A549 (cell line): ENCODE results near the gene GDF7. TPM values are rescaled to one million over a fixed set of nuclear protein-coding genes. Genes with fewer than 3 reads are reported as not detected.
"Not testable (repeated sequence)": the region's sequence is repeated elsewhere in the genome, so short reads cannot be mapped to it uniquely, and the experiment has no call there.

Source experiments
- ATAC-seq, 2 experiments: fragments of 200-7000 bp in 1 of 2; fragments of >200 bp in 1 of 2; cut with Nextera tagmentation in 1 of 2; cut with Tn5 transposase in 1 of 2; 3 replicates each; pipeline versions ENCODE4 v1.8.0 to v1.9.1; 2018 to 2020; ENCODE audit warnings: mild to moderate bottlenecking in 1 of 2, moderate library complexity in 1 of 2
- CTCF ChIA-PET: fragments of 300-600 bp; sonication (Branson Sonifier 250); formaldehyde crosslinking; extraction: SDS; loops from one replicate; lab custom pipeline; 2021; ENCODE audit warnings: antibody characterized with exemption, inconsistent platforms; lab: Yijun Ruan, JAX
- POLR2A ChIA-PET: fragments of 350-600 bp; formaldehyde crosslinking; extraction: SDS; loops from one replicate; lab custom pipeline; 2021; ENCODE audit warnings: antibody characterized with exemption, inconsistent platforms; lab: Yijun Ruan, JAX
- DNase-seq, 2 experiments: peaks; one replicate each; pipeline versions ENCODE4 v3.0.0 to v3.0.0-alpha.2; 2011 to 2016; ENCODE audit warnings: low read depth in 1 of 2, low spot score in 1 of 2
- FAIRE-seq: peaks from 2 replicates; lab custom pipeline; 2011; peaks lifted over from hg19 to GRCh38; lab: Jason Lieb, UNC
- H3K27ac ChIP-seq, 2 experiments: fragments of >200 bp; sonication (Bioruptor Twin); formaldehyde crosslinking; 3 replicates each; pipeline ENCODE4 v1.5.1; 2016 to 2017
- H3K4me1 ChIP-seq: fragments of >200 bp; sonication (Bioruptor Twin); formaldehyde crosslinking; 3 replicates; pipeline ENCODE4 v1.6.1; 2016
- H3K4me2 ChIP-seq: fragments of >200 bp; sonication (Bioruptor Twin); formaldehyde crosslinking; 3 replicates; pipeline ENCODE4 v1.6.1; 2016
- H3K4me3 ChIP-seq: fragments of >200 bp; sonication (Bioruptor Twin); formaldehyde crosslinking; 3 replicates; pipeline ENCODE4 v1.5.1; 2016
- H3K9me3 ChIP-seq: fragments of >200 bp; sonication (Bioruptor Twin); formaldehyde crosslinking; 3 replicates; pipeline ENCODE4 v1.6.1; 2016
- CEBPB ChIP-seq, 2 experiments: fragments of >200 bp in 1 of 2; sonication (Bioruptor Twin) in 1 of 2; formaldehyde crosslinking in 1 of 2; IDR thresholded peaks; 2 replicates each; pipeline ENCODE4 v1.6.1; 2012 to 2016
- CHD4 ChIP-seq: fragments of 200-600 bp; sonication (generic); IDR thresholded peaks from 2 replicates; pipeline ENCODE4 v1.6.1; 2016; ENCODE audit warnings: antibody characterized with exemption, mild to moderate bottlenecking, borderline replicate concordance
- CTCF ChIP-seq: fragments of >200 bp; sonication (Bioruptor Twin); formaldehyde crosslinking; IDR thresholded peaks from 3 replicates; pipeline ENCODE4 v1.5.1; 2016
- EHF ChIP-seq: fragments of 250-450 bp; sonication (Bioruptor Pico); IDR thresholded peaks from 2 replicates; pipeline ENCODE4 v1.5.0; 2020; ENCODE audit warnings: mild to moderate bottlenecking
- EHMT2 ChIP-seq: fragments of 200-600 bp; sonication (generic); IDR thresholded peaks from 2 replicates; pipeline ENCODE4 v1.6.1; 2016; ENCODE audit warnings: antibody characterized with exemption, low read depth, mild to moderate bottlenecking, moderate library complexity
- ESRRA ChIP-seq: fragments of 150-350 bp; IDR thresholded peaks from 2 replicates; pipeline ENCODE4 v1.6.1; 2014; ENCODE audit warnings: mild to moderate bottlenecking, low read length, borderline replicate concordance
- FOSB ChIP-seq: fragments of 250-450 bp; sonication (Bioruptor Pico); IDR thresholded peaks from 2 replicates; pipeline ENCODE4 v1.5.0; 2020; ENCODE audit warnings: mild to moderate bottlenecking, moderate library complexity
- GATA3 ChIP-seq: IDR thresholded peaks from 2 replicates; pipeline ENCODE4 v1.6.1; 2012; ENCODE audit warnings: borderline replicate concordance
- HDAC2 ChIP-seq: fragments of 200-600 bp; sonication (generic); IDR thresholded peaks from 2 replicates; pipeline ENCODE4 v1.6.1; 2016
- HOXB5 ChIP-seq: fragments of 250-450 bp; sonication (Bioruptor Pico); IDR thresholded peaks from 2 replicates; pipeline ENCODE4 v1.5.0; 2020; ENCODE audit warnings: mild to moderate bottlenecking, moderate library complexity
- MAFK ChIP-seq: fragments of 450-650 bp; IDR thresholded peaks from 2 replicates; pipeline ENCODE4 v1.6.1; 2014; ENCODE audit not compliant: partially characterized antibody
- NPAS2 ChIP-seq: fragments of 250-450 bp; sonication (Bioruptor Pico); IDR thresholded peaks from 2 replicates; pipeline ENCODE4 v1.8.0; 2022; ENCODE audit warnings: mild to moderate bottlenecking, moderate library complexity, borderline replicate concordance
- NR3C1 ChIP-seq: fragments of >200 bp; sonication (Bioruptor Twin); formaldehyde crosslinking; IDR thresholded peaks from 3 replicates; pipeline ENCODE4 v1.6.1; 2017
- RARB ChIP-seq: fragments of 250-450 bp; sonication (Bioruptor Pico); IDR thresholded peaks from 2 replicates; pipeline ENCODE4 v1.8.0; 2021; ENCODE audit warnings: mild to moderate bottlenecking, moderate library complexity
- REST ChIP-seq: fragments of 200-600 bp; sonication (generic); IDR thresholded peaks from 2 replicates; pipeline ENCODE4 v1.6.1; 2016; ENCODE audit warnings: antibody characterized with exemption, mild to moderate bottlenecking, moderate library complexity
- USF2 ChIP-seq: fragments of 450-650 bp; IDR thresholded peaks from 2 replicates; pipeline ENCODE4 v1.6.1; 2014; ENCODE audit warnings: antibody characterized with exemption
- ZFP36 ChIP-seq: fragments of 450-650 bp; IDR thresholded peaks from 2 replicates; pipeline ENCODE4 v1.6.1; 2014; ENCODE audit warnings: borderline replicate concordance; ENCODE audit not compliant: partially characterized antibody
- ZNF302 ChIP-seq: fragments of 250-450 bp; sonication (Bioruptor Pico); IDR thresholded peaks from 2 replicates; pipeline ENCODE4 v1.9.0; 2021; ENCODE audit warnings: inconsistent platforms, mild to moderate bottlenecking, moderate library complexity
- WGBS: methylation state at CpG from one replicate; pipeline ENCODE4 v1.1.6; 2017; ENCODE audit errors: missing lambda C conversion rate; 5-methylcytosine and 5-hydroxymethylcytosine counted together
- polyA plus RNA-seq, 4 experiments: library from polyadenylated mRNA; depleted of rRNA in 3 of 4; stranded (reverse); fragments of >200 nt; fragmentation: RNase III in 1 of 4; extraction: RNeasy Plus Mini Kit Qiagen cat#74134 plus additional on column Dnase treatment in 1 of 4; gene quantifications; 2 replicates in 3 of 4; 3 replicates in 1 of 4; pipeline ENCODE4 v1.2.3, GENCODE V29; 2011 to 2017

Gene GDF7
- polyA plus RNA-seq, 2 of the 4 experiments (the other 2 are of a cell fraction), result 0.03 to 0.05 TPM

- H3K4me2 ChIP-seq, result no peak overlapping the region
- ChIA-PET POLR2A (no interaction called here), CTCF (interaction anchor here (0.9 to 2.8 kb wide), 4 partner anchors 18 to 256 kb away, joined by 3 to 10 read pairs (median 4); no protein-coding TSS in a partner anchor)
- H3K27ac ChIP-seq, result no peak overlapping the region
- WGBS, result 76% methylated on average over 3 of the region's 3 CpGs
- no peak for DNase-seq
- no peaks in the 10 kb centered on the region for H3K9me3 ChIP-seq
- H3K4me3 ChIP-seq, result no peak overlapping the region
- no peaks in the 10 kb centered on the region for H3K4me1 ChIP-seq
- no peak for ATAC-seq
- TF ChIP-seq ESRRA (no peak), NPAS2 (no peak), ZNF302 (no peak)
- no peak for FAIRE-seq
Observed at GRCh38 chr2:20706786-20707185, 39.8 kb downstream of the GDF7 start.

- no peaks in the 10 kb centered on the region for H3K9me3 ChIP-seq
- TF ChIP-seq REST (no peak), HDAC2 (no peak), NR3C1 (no peak), CEBPB (IDR thresholded peaks at IDR 0.05) (no peak), USF2 (no peak), GATA3 (no peak), EHMT2 (no peak), CHD4 (no peak), FOSB (CRISPR knock-in tag) (no peak), RARB (no peak), EHF (no peak), CTCF (no peak), HOXB5 (CRISPR knock-in tag) (no peak), ZFP36 (no peak), MAFK (no peak)
- POLR2A ChIA-PET, result no interaction called here
- no peak overlapping the region for H3K4me3 ChIP-seq
- no peak overlapping the region for H3K4me2 ChIP-seq
- H3K4me1 ChIP-seq, result no peaks in the 10 kb centered on the region
- no peak for DNase-seq
- FAIRE-seq, result no peak
- WGBS, result 93% methylated on average over 4 of the region's 4 CpGs
- CTCF ChIA-PET, result interaction anchor here (0.9 to 2.8 kb wide), 5 partner anchors 18 to 255 kb away, joined by 3 to 10 read pairs (median 4); no protein-coding TSS in a partner anchor
- no peak for ATAC-seq
- H3K27ac ChIP-seq, result no peak overlapping the region
Observed at GRCh38 chr2:20707601-20708000, 40.7 kb downstream of the GDF7 start.

- CTCF ChIA-PET, result interaction anchor here (1.0 to 2.4 kb wide), 2 partner anchors 50 to 60 kb away, joined by 3 to 5 read pairs; no protein-coding TSS in a partner anchor
- H3K9me3 ChIP-seq, H3K4me2 ChIP-seq, H3K4me1 ChIP-seq, ATAC-seq, H3K4me3 ChIP-seq, POLR2A ChIA-PET, FAIRE-seq, DNase-seq, H3K27ac ChIP-seq: not testable (repeated sequence)
- 87% methylated on average over 6 of the region's 7 CpGs for WGBS
Observed at GRCh38 chr2:20711641-20712040, 44.7 kb downstream of the GDF7 start.

GRCh38 chr2:20713585-20713984 is 46.6 kb downstream of the GDF7 start:
- H3K9me3 ChIP-seq, H3K4me2 ChIP-seq, DNase-seq, H3K4me1 ChIP-seq, H3K4me3 ChIP-seq, FAIRE-seq, ATAC-seq, H3K27ac ChIP-seq, POLR2A ChIA-PET: not testable (repeated sequence)
- WGBS, result 89% methylated on average over 3 of the region's 3 CpGs
- CTCF ChIA-PET, result interaction anchor here (2.4 kb wide), 1 partner anchor 52 kb away, joined by 5 read pairs; no protein-coding TSS in a partner anchor
